ENCODE measurements around the gene MAGOH.
"Not testable (repeated sequence)": the region's sequence is repeated elsewhere in the genome, so short reads cannot be mapped to it uniquely, and the experiment has no call there.

The MAGOH gene

GRCh38 chr1:53284224-53285020, 46.1 kb upstream of the MAGOH start:
- no peaks in the 10 kb centered on the region for H3K27me3 ChIP-seq (ENCODE audit: insufficient read depth, low read length)
- H3K4ac ChIP-seq (ENCODE audit: low read depth, low read length), result no peak overlapping the region

GRCh38 chr1:53283156-53283555, 44.8 kb upstream of the MAGOH start:
- not testable (repeated sequence) for H3K4me1 ChIP-seq (ENCODE audit: control insufficient read depth in 1 of 2, insufficient read depth in 2 of 2, low read length in 2 of 2); H2AFZ ChIP-seq (ENCODE audit: insufficient read depth, low read length, poor library complexity)
- no CpG with 5 or more reads among the region's 12 CpGs for WGBS (ENCODE audit: extremely low coverage, insufficient coverage, insufficient read length)

More at GRCh38 chr1:53284224-53285020, 46.1 kb upstream of the MAGOH start:
- H3K79me1 ChIP-seq (ENCODE audit: low read length), result no peaks in the 10 kb centered on the region
- H2BK5ac ChIP-seq (ENCODE audit: low read depth, low read length, poor library complexity), result no peak overlapping the region
- no CpG with 5 or more reads among the region's 8 CpGs for WGBS (ENCODE audit: extremely low coverage, insufficient coverage, insufficient read length)
- H4K8ac ChIP-seq (ENCODE audit: low read depth, low read length), result no peak overlapping the region
- peaks cover 0 to 2% of the 10 kb centered on the region in 2 experiments for H3K36me3 ChIP-seq (ENCODE audit: control insufficient read depth in 1 of 2, insufficient read depth in 2 of 2, low read length in 2 of 2)
- H2BK120ac ChIP-seq (ENCODE audit: insufficient read depth, low read length, poor library complexity), result no peak overlapping the region
- H3K4me1 ChIP-seq (ENCODE audit: control insufficient read depth in 1 of 2, insufficient read depth in 2 of 2, low read length in 2 of 2), result no peaks in the 10 kb centered on the region
- no peak overlapping the region for H4K91ac ChIP-seq (ENCODE audit: low read depth, low read length)
- DNase-seq, result no peak
- H3K9me3 ChIP-seq (ENCODE audit: insufficient read depth, low read depth, low read length), result peaks cover 2% of the 10 kb centered on the region
- no peak overlapping the region for H2AFZ ChIP-seq (ENCODE audit: insufficient read depth, low read length, poor library complexity)
- no peak overlapping the region for H2BK12ac ChIP-seq (ENCODE audit: low read length)
- no peak overlapping the region for H3K27ac ChIP-seq (ENCODE audit: low read depth, low read length)
- H3K23ac ChIP-seq (ENCODE audit: low read length), result no peak overlapping the region
- H3K4me3 ChIP-seq (ENCODE audit: low read depth, low read length), result no peak overlapping the region
- no peak overlapping the region for H3K9ac ChIP-seq (ENCODE audit: low read length)
- no peak overlapping the region for H3K4me2 ChIP-seq (ENCODE audit: low read length)
- no peak overlapping the region for H3K14ac ChIP-seq (ENCODE audit: low read length)
- H3K79me2 ChIP-seq (ENCODE audit: control insufficient read depth, insufficient read depth, low read length, poor library complexity), result no peaks in the 10 kb centered on the region
- no peak overlapping the region for H2AK5ac ChIP-seq (ENCODE audit: low read length)
- H3K18ac ChIP-seq (ENCODE audit: low read length), result no peak overlapping the region
- no peak overlapping the region for H4K12ac ChIP-seq (ENCODE audit: low read depth, low read length)

GRCh38 chr1:53281133-53281532, 42.8 kb upstream of the MAGOH start:
- H3K27me3 ChIP-seq (ENCODE audit: insufficient read depth, low read length), result no peaks in the 10 kb centered on the region
- DNase-seq, result no peak
- no peak overlapping the region for H3K27ac ChIP-seq (ENCODE audit: low read depth, low read length)
- no peak overlapping the region for H3K18ac ChIP-seq (ENCODE audit: low read length)
- no peak overlapping the region for H3K23ac ChIP-seq (ENCODE audit: low read length)
- no peak overlapping the region for H4K12ac ChIP-seq (ENCODE audit: low read depth, low read length)
- no peak overlapping the region for H2BK5ac ChIP-seq (ENCODE audit: low read depth, low read length, poor library complexity)
- no peaks in the 10 kb centered on the region for H3K79me1 ChIP-seq (ENCODE audit: low read length)
- no peak overlapping the region for H3K4me2 ChIP-seq (ENCODE audit: low read length)
- no peaks in the 10 kb centered on the region for H3K4me1 ChIP-seq (ENCODE audit: control insufficient read depth in 1 of 2, insufficient read depth in 2 of 2, low read length in 2 of 2)
- H3K4ac ChIP-seq (ENCODE audit: low read depth, low read length), result no peak overlapping the region
- no peak overlapping the region for H2BK120ac ChIP-seq (ENCODE audit: insufficient read depth, low read length, poor library complexity)
- no peak overlapping the region for H3K14ac ChIP-seq (ENCODE audit: low read length)
- H3K4me3 ChIP-seq (ENCODE audit: low read depth, low read length), result no peak overlapping the region
- H2AK5ac ChIP-seq (ENCODE audit: low read length), result no peak overlapping the region
- no peak overlapping the region for H2BK12ac ChIP-seq (ENCODE audit: low read length)
- H3K79me2 ChIP-seq (ENCODE audit: control insufficient read depth, insufficient read depth, low read length, poor library complexity), result no peaks in the 10 kb centered on the region
- WGBS (ENCODE audit: extremely low coverage, insufficient coverage, insufficient read length), result no CpG with 5 or more reads among the region's 9 CpGs
- H2AFZ ChIP-seq (ENCODE audit: insufficient read depth, low read length, poor library complexity), result no peak overlapping the region
- no peak overlapping the region for H4K91ac ChIP-seq (ENCODE audit: low read depth, low read length)
- no peaks in the 10 kb centered on the region for H3K36me3 ChIP-seq (ENCODE audit: control insufficient read depth in 1 of 2, insufficient read depth in 2 of 2, low read length in 2 of 2)
- H4K8ac ChIP-seq (ENCODE audit: low read depth, low read length), result no peak overlapping the region
- no peak overlapping the region for H3K9ac ChIP-seq (ENCODE audit: low read length)
- H3K9me3 ChIP-seq (ENCODE audit: insufficient read depth, low read depth, low read length), result no peaks in the 10 kb centered on the region

More at GRCh38 chr1:53283156-53283555, 44.8 kb upstream of the MAGOH start:
- H2BK12ac ChIP-seq (ENCODE audit: low read length); H3K18ac ChIP-seq (ENCODE audit: low read length); H3K9ac ChIP-seq (ENCODE audit: low read length); H4K8ac ChIP-seq (ENCODE audit: low read depth, low read length); H4K12ac ChIP-seq (ENCODE audit: low read depth, low read length); H3K9me3 ChIP-seq (ENCODE audit: insufficient read depth, low read depth, low read length); H3K4me3 ChIP-seq (ENCODE audit: low read depth, low read length); H3K79me2 ChIP-seq (ENCODE audit: control insufficient read depth, insufficient read depth, low read length, poor library complexity); H3K27ac ChIP-seq (ENCODE audit: low read depth, low read length); H3K4ac ChIP-seq (ENCODE audit: low read depth, low read length); H2AK5ac ChIP-seq (ENCODE audit: low read length); H3K23ac ChIP-seq (ENCODE audit: low read length); H3K36me3 ChIP-seq (ENCODE audit: control insufficient read depth in 1 of 2, insufficient read depth in 2 of 2, low read length in 2 of 2); H3K4me2 ChIP-seq (ENCODE audit: low read length); H3K79me1 ChIP-seq (ENCODE audit: low read length); H3K14ac ChIP-seq (ENCODE audit: low read length); H3K27me3 ChIP-seq (ENCODE audit: insufficient read depth, low read length); H4K91ac ChIP-seq (ENCODE audit: low read depth, low read length); H2BK120ac ChIP-seq (ENCODE audit: insufficient read depth, low read length, poor library complexity); H2BK5ac ChIP-seq (ENCODE audit: low read depth, low read length, poor library complexity): not testable (repeated sequence)
- peak in 1 of 2 donors; percentile 16 for DNase-seq

- Histone ChIP-seq H3K14ac (ENCODE audit: low read length) (no peak overlapping the region), H3K9ac (ENCODE audit: low read length) (no peak overlapping the region), H3K4me3 (ENCODE audit: low read depth, low read length) (no peak overlapping the region), H4K91ac (ENCODE audit: low read depth, low read length) (no peak overlapping the region), H3K4me1 (ENCODE audit: control insufficient read depth in 1 of 2, insufficient read depth in 2 of 2, low read length in 2 of 2) (no peaks in the 10 kb centered on the region), H3K36me3 (ENCODE audit: control insufficient read depth in 1 of 2, insufficient read depth in 2 of 2, low read length in 2 of 2) (no peaks in the 10 kb centered on the region), H3K27me3 (ENCODE audit: insufficient read depth, low read length) (no peaks in the 10 kb centered on the region), H3K79me1 (ENCODE audit: low read length) (no peaks in the 10 kb centered on the region), H2BK120ac (ENCODE audit: insufficient read depth, low read length, poor library complexity) (no peak overlapping the region), H2BK12ac (ENCODE audit: low read length) (no peak overlapping the region), H3K79me2 (ENCODE audit: control insufficient read depth, insufficient read depth, low read length, poor library complexity) (no peaks in the 10 kb centered on the region), H2BK5ac (ENCODE audit: low read depth, low read length, poor library complexity) (no peak overlapping the region), H3K4ac (ENCODE audit: low read depth, low read length) (no peak overlapping the region), H3K27ac (ENCODE audit: low read depth, low read length) (no peak overlapping the region), H3K4me2 (ENCODE audit: low read length) (no peak overlapping the region), H3K9me3 (ENCODE audit: insufficient read depth, low read depth, low read length) (no peaks in the 10 kb centered on the region), H4K8ac (ENCODE audit: low read depth, low read length) (no peak overlapping the region), H2AFZ (ENCODE audit: insufficient read depth, low read length, poor library complexity) (no peak overlapping the region), H3K18ac (ENCODE audit: low read length) (no peak overlapping the region), H3K23ac (ENCODE audit: low read length) (no peak overlapping the region), H4K12ac (ENCODE audit: low read depth, low read length) (no peak overlapping the region), H2AK5ac (ENCODE audit: low read length) (no peak overlapping the region)
- no CpG with 5 or more reads among the region's 8 CpGs for WGBS (ENCODE audit: extremely low coverage, insufficient coverage, insufficient read length)
- no peak for DNase-seq
Observed at GRCh38 chr1:53280496-53280895, 42.2 kb upstream of the MAGOH start.
